Measurements from ENCODE around the gene SLC28A1. TPM values are rescaled to one million over a fixed set of nuclear protein-coding genes. Genes with fewer than 3 reads are reported as not detected.

The SLC28A1 gene
- polyA plus RNA-seq, 1 of the 3 experiments (the other 2 are of a cell fraction): not detected

DNA sequence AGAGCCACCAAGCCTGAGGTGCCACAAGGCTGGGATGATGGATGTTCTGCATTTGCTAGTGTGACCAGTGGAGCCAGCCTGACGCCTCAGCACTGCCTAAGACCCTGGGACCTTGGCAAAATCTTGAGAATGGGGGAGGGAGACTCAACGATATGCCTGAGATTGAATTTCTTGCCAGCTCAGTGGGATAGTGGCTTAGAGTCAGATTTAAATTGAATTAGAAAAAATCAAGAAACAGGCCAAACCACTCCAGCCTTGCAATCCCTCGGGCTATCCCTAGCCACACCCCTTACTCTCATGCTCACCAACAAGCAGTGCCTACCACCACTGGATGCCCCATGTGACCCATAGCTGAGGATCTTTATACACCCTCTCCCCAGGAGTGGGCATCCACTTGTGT is 78.5 kb downstream of the SLC28A1 start:
- H3K9me2 ChIP-seq: no peaks in the 10 kb centered on the region
- peaks cover 0 to 20% of the 10 kb centered on the region in 2 experiments; a peak in 2 of 4 replicates for H3K4me1 ChIP-seq (ENCODE audit: control insufficient read depth in 1 of 2, insufficient read depth in 2 of 2, low read depth in 1 of 2, low read length in 1 of 2)
- H3K9ac ChIP-seq: no peak overlapping the region
- 0 out of 4 replicates have a peak overlapping the region, but pooled peaks of 1 of the 2 experiments have one; percentile 24 for H3K27ac ChIP-seq (ENCODE audit: low read depth in 2 of 2, low read length in 1 of 2)
- ChIA-PET CTCF (interaction anchor here (1.2 to 2.4 kb wide), 4 partner anchors 8 to 206 kb away, joined by 4 to 9 read pairs (median 4); no protein-coding TSS in a partner anchor), POLR2A (no interaction called here)
- H3K4me2 ChIP-seq: no peak overlapping the region
- no peaks in the 10 kb centered on the region for H3K9me3 ChIP-seq
- TF ChIP-seq, protein P1, sequence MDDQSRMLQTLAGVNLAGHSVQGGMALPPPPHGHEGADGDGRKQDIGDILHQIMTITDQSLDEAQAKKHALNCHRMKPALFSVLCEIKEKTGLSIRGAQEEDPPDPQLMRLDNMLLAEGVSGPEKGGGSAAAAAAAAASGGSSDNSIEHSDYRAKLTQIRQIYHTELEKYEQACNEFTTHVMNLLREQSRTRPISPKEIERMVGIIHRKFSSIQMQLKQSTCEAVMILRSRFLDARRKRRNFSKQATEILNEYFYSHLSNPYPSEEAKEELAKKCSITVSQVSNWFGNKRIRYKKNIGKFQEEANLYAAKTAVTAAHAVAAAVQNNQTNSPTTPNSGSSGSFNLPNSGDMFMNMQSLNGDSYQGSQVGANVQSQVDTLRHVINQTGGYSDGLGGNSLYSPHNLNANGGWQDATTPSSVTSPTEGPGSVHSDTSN (IDR thresholded peaks at IDR 0.05): 0 out of 2 replicates have a peak, but pooled peaks have one; percentile 21
- no peak for TF ChIP-seq RCOR1 (IDR thresholded peaks at IDR 0.05; ENCODE audit: low read length)
- peaks cover 19% of the 10 kb centered on the region for H3F3A ChIP-seq (replicated peaks; ENCODE audit: insufficient read depth)
- H3K27me3 ChIP-seq (ENCODE audit: insufficient read depth): no peaks in the 10 kb centered on the region
- 40% methylated on average over 3 of the region's 3 CpGs for WGBS (ENCODE audit: low lambda C conversion rate)
- H3K36me3 ChIP-seq (replicated peaks in 1 of 2; ENCODE audit: control insufficient read depth in 1 of 2, insufficient read depth in 2 of 2, low read length in 1 of 2): no peaks in the 10 kb centered on the region
- no peaks in the 10 kb centered on the region for H4K20me1 ChIP-seq (ENCODE audit: insufficient read depth)
- H2AFZ ChIP-seq (ENCODE audit: low read depth): no peak overlapping the region
- DNase-seq: no peak
- H3K4me3 ChIP-seq (ENCODE audit: low read depth in 2 of 2, low read length in 1 of 2): no peak overlapping the region
- H3K79me2 ChIP-seq (ENCODE audit: insufficient read depth): no peaks in the 10 kb centered on the region

DNA sequence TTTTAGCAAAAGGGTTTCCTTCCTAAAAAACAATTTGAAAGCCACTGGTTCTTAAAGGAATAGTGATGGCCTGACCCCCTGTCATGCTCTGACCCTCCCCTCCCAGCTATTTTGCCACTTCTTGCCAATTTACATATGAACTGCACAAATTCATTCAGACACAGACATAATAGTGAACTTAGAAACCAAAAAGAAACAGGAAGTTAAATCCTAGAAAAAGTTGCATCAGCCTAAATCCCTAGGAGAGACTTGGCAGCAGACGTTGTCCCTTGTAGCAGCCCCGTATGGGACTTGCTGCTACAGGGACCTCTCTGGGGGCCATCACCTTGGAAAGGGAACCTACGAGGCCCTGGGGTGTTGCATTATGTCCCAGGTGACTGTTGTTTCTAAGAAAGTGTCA is 82.9 kb downstream of the SLC28A1 start:
- Histone ChIP-seq H3K4me2 (no peak overlapping the region), H3K9ac (no peak overlapping the region), H3K9me2 (no peaks in the 10 kb centered on the region), H3K27me3 (ENCODE audit: insufficient read depth) (no peaks in the 10 kb centered on the region), H3K79me2 (ENCODE audit: insufficient read depth) (no peaks in the 10 kb centered on the region), H3K27ac (ENCODE audit: low read depth in 2 of 2, low read length in 1 of 2) (no peak overlapping the region), H3F3A (replicated peaks; ENCODE audit: insufficient read depth) (no peaks in the 10 kb centered on the region), H3K36me3 (replicated peaks in 1 of 2; ENCODE audit: control insufficient read depth in 1 of 2, insufficient read depth in 2 of 2, low read length in 1 of 2) (no peaks in the 10 kb centered on the region), H3K4me3 (ENCODE audit: low read depth in 2 of 2, low read length in 1 of 2) (no peak overlapping the region), H4K20me1 (ENCODE audit: insufficient read depth) (no peaks in the 10 kb centered on the region), H2AFZ (ENCODE audit: low read depth) (no peak overlapping the region), H3K4me1 (ENCODE audit: control insufficient read depth in 1 of 2, insufficient read depth in 2 of 2, low read depth in 1 of 2, low read length in 1 of 2) (no peaks in the 10 kb centered on the region; a peak in 1 of 4 replicates), H3K9me3 (no peaks in the 10 kb centered on the region)
- no peak for DNase-seq
- POLR2A ChIA-PET: no interaction called here
- CTCF ChIA-PET: interaction anchor here (1.7 kb wide), 2 partner anchors 12 to 22 kb away, joined by 4 to 6 read pairs; no protein-coding TSS in a partner anchor
- WGBS (ENCODE audit: low lambda C conversion rate): 59% methylated on average over 3 of the region's 3 CpGs
- no peak for TF ChIP-seq RXRA (IDR thresholded peaks at IDR 0.05; ENCODE audit: borderline replicate concordance, low read depth)
- TF ChIP-seq FOXJ3 (CRISPR knock-in tag; IDR thresholded peaks at IDR 0.05): no peak
- no peak for TF ChIP-seq NFIC (IDR thresholded peaks at IDR 0.05; ENCODE audit: borderline replicate concordance)
- no peak for TF ChIP-seq MXI1 (IDR thresholded peaks at IDR 0.05; ENCODE audit: low read depth, low read length)
- TF ChIP-seq ELF1 (IDR thresholded peaks at IDR 0.05): no peak
- TF ChIP-seq FOSL2 (IDR thresholded peaks at IDR 0.05; ENCODE audit: borderline replicate concordance, low read depth): no peak
- TF ChIP-seq, protein P2, sequence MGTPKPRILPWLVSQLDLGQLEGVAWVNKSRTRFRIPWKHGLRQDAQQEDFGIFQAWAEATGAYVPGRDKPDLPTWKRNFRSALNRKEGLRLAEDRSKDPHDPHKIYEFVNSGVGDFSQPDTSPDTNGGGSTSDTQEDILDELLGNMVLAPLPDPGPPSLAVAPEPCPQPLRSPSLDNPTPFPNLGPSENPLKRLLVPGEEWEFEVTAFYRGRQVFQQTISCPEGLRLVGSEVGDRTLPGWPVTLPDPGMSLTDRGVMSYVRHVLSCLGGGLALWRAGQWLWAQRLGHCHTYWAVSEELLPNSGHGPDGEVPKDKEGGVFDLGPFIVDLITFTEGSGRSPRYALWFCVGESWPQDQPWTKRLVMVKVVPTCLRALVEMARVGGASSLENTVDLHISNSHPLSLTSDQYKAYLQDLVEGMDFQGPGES (IDR thresholded peaks at IDR 0.05; ENCODE audit: low read depth, low read length): no peak
- TF ChIP-seq TEAD4 (IDR thresholded peaks at IDR 0.05; ENCODE audit: borderline replicate concordance, insufficient read depth): no peak
- no peak for TF ChIP-seq CHD2 (IDR thresholded peaks at IDR 0.05; ENCODE audit: low read length, partially characterized antibody)

Measured in SK-N-SH (cell line).